ENCODE results near the gene PCDH9.
"Not testable (repeated sequence)": the region's sequence is repeated elsewhere in the genome, so short reads cannot be mapped to it uniquely, and the experiment has no call there.

Gene PCDH9

DNA sequence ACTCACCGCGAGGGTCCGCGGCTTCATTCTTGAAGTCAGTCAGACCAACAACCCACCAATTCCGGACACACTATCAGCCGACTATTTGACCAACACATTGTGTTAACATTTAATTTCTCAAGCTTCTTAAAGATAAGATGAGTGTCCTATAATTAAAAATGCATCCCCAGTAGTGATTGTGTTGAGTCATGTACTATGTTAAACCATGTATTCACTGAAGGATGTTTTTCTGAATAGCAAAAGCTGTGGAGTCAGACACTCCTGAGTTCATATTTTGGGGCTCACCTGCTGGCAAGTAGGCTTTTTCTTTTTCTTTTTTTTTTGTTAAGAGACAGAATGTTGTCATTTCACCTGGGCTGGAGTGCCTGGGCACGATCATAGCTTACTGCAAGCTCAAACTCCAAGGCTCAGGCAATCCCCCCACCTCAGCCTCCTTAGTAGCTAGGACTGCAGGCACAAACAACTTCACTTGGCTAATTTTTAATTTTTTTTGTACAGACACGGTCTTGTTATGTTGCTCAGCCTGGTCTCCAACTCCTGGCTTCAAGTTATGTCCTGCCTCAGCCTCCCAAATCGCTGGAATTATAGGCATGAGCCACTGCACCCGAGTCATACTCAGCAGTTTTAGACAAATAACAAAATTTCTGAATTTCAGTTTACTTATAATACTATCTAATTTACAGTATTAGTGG, 606.9 kb downstream of the PCDH9 start:
- no peak for DNase-seq

DNA sequence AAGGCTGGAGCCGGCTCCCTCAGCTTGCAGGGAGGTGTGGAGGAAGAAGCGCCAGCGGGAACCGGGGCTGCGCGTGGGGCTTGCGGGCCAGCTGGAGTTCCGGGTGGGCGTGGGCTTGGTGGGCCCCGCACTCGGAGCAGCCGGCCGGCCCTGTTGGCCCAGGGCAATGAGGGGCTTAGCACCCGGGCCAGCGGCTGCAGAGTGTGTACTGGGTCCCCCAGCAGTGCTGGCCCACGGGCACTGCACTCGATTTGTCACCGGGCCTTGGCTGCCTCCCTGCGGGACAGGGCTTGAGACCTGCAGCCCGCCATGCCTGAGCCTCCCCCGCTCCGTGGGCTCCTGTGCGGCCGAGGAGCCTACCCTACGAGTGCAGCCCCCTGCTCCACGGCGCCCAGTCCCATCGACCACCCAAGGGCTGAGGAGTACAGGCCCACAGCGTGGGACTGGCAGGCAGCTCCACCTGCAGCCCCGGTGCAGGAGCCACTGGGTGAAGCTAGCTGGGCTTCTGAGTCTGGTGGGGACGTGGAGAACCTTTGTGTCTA, 608.2 kb downstream of the PCDH9 start:
- not testable (repeated sequence) for DNase-seq

DNA sequence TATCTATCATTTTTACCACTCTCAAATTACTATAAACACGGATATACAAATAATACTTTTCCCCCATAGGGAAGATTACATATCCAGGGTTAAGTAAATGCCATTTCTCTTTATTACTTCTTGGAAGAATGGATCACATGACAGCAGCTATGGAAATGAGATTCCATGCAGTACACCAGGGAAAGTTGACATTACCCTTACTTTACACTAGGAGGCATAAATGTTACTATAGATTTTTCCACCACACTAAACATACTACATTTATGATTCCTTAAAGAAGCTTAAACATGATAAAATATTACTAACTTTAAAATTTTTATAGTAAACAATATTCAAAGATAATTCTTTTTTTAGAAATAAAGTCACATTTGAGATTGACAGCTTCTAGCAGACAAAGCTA, 611.4 kb downstream of the PCDH9 start:
- DNase-seq: no peak

DNA sequence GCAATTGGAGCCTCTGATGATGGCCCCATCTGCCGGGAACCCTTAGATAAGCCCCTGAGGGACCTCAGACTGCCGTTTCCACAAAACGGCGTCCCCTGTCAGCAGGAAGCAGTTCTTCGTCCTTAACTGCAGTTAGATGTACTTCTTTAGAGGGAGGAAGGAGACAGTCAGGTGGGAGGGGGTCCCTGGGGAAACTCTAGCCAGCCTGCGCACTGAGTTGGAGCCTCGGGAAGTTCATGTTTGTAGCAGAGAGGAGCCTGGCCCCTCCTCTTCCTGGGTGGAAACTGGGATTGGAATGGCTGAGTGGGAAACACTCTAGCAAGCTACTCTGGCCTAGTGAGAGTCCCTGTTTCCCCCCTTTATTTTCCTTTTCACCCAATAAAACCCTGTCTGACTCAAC, 612.4 kb downstream of the PCDH9 start:
- no peak for DNase-seq

DNA sequence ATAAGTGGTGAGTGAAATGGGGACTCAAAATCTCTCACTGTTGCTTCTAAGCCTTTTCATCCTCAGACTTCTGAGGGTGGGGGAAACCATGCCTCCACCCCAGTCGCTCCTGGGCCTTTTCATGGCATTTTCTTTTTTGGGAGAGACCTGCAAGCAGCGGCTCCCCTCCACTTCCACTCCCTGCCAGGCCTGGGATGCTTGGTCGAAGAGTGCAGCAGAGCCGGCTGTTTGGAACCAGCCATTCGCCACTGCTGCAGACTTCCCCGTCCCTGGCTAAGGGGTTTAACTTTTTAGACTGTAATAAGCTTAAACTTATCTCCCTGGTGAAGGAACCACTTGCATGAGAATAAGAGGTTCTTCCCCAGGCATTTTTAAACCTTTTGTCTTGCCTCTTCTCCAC, 617.2 kb downstream of the PCDH9 start:
- no peak for DNase-seq

DNA sequence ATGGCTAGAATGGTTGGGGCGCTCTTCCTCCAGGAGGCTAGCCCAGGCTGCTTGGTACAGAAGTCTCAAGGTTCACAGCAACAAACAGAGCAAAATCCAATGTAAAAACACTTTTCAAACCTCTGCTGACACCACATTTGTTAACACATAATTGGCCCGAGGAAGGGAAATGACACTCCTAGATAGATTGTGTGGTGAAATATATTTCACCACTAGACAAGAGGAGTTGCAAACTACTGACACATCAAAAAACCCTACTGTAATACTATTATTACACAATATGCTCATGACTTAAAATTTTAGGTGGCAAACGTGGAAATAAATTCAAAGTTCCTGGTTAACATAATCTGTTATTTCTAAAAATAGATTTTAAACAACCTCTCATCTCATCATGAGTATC, 643.6 kb downstream of the PCDH9 start:
- no peak for DNase-seq

DNA sequence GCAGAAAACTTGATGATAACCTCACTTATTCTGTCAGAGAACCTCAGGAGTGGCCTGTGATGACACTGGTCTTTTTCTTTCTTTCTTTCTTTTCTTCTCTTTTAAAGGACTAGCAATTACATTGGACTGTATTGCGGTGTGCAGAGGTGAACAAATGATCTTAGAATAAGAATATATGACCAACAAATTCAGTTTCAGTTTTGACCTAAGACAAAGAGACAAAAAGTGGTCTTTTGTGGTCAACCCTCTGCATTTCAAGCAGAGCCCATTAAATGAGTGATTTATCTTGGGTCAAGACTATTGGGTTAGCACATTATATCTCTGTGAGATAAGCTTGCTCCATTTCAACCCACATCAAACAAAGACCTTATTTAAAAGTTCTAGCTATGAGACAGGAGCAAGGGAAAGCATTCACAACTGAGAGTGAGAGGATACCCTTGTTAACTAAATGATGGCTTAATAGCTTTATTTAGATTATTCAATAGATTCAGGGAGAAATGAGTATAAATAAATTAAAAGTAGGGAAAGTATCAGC, 644.4 kb downstream of the PCDH9 start:
- no peak for DNase-seq

DNA sequence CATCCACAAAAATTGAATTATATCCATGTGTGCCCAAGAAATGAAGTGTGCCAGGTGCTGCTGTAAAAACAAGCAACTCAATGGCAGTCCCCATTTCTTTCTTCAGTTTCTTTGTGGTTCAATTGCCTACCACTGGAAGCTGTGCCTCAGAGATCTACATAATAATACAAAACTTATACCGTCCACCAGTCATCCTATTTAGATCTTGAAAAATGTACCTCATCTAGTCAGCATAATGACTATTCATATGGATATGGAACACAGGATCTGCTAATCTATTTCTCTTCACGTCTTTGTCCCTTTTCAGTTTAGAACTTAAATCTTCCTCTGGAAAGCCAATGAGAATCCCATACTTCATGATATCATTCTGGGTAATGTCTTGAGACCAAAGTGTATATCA, 648.5 kb downstream of the PCDH9 start:
- no peak for DNase-seq

DNA sequence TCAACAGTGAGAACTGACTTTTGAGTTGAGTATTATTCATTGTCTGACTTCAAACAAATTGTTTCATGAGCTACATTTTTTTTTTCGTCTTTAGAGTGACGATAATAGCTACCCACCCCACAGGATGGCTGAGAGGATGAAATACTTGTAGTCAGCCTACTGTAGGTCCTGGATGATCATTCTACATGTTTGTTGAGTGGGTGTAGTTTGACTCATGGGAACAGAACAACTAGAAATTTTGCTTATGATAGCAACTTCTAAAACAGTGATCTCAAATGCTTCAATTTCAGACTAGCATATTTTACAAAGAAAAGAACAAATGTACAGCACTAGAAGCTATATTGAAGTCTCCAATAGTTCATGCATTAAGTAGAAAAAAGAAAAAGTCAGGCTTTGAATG, 651.8 kb downstream of the PCDH9 start:
- no peak for DNase-seq

DNA sequence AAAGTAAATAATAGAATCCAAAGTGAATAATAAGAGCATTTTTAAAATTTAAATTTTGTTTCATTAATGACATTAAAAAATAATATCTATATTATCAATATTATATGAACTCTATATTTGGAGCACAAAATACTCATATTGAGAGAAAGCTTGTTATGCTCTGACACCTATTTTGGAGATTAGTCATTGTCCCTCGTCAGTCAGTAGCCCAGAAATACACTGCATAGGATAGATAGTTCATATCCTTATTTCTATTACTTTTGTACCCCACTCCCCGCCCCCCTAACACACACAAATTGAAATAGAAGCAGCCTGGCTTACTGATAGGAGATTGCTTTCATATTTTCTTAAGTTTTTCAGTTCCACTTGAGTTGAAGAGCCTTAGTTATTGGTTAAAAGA, 652.8 kb downstream of the PCDH9 start:
- no peak for DNase-seq

DNA sequence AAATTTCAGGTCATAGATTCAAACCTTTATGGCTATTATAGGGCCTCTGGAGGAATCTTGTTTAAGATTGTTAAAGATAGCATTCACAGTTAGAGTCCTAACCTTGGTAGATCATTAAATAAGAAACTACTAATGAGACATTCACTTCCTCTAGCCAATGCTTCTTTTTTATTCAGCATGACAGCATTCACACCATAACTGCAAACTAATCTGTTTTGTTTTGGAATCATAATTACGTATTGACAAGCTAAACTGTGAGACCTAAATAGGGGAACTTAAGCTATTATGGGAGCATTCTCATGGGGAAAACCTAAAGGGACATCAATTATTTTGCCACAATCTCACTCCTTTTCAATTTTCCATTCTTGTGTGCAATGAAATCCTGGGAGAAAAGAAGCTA, 653.8 kb downstream of the PCDH9 start:
- no peak for DNase-seq

DNA sequence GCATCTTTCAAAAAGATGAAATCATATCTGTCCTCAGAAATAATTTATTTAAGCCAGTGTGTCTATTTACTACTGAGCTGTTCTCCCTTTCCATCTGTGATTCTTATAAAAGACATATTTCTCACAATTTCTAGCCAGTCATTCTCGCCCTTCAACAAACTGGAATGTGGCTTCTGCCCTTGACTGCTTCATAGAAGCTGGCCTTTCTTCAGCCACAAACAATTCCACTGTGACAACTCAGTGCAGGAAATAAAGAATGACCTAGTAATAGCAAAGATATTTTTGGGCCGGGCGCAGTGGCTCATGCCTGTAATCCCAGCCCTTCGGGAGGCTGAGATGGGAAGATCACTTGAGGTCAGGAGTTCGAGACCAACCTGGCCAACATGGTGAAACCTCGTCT, 655.5 kb downstream of the PCDH9 start:
- no peak for DNase-seq

DNA sequence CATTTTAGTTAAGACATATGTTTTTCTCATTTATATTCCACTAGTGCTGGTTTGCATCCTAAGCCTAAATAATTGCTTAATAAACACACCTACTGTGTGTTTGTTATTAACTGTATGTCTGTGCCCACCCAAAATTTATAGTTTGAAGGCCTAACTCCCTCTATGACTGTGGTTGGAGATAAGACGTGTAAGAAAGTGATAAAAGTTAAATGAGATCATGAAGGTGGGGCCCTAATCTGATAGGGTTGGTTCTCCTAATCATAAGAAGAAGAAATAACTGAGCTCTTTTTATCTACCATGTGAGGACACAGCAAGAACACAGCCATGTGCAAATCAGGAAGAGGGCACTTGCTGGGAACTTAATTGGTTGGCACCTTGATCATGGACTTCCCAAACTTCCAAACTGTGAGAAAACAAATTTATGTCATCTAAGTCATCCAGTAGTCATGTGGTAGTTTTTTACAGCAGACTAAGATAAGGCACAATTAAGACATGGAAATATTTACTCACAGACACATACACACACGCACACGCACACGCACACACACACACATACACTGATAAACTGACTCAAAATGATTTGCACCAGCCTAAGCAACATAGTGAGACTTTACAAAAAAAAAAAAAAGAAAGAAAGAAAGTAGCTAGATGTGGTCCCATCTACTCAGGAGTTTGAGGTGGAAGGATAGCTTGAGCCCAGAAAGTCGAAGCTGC, 662.1 kb downstream of the PCDH9 start:
- DNase-seq: no peak

DNA sequence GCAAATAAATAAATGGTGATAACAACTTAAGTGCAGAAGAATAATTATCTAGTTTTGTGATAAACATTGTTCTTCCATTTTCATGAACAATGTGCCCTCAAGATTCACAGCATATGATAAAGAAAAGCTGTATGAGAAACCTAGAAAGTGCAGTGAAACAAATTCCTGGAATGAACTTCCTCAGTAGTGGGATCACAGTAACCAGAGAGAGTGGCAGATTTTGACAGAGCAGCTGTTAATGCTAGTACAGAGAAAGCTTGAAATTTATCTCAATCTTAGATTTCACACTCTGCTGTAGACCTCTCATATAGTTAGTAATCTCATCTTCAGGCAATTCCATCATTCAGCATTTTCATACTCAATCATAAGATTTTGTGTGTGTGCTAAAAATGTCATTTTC, 664.9 kb downstream of the PCDH9 start:
- no peak for DNase-seq

DNA sequence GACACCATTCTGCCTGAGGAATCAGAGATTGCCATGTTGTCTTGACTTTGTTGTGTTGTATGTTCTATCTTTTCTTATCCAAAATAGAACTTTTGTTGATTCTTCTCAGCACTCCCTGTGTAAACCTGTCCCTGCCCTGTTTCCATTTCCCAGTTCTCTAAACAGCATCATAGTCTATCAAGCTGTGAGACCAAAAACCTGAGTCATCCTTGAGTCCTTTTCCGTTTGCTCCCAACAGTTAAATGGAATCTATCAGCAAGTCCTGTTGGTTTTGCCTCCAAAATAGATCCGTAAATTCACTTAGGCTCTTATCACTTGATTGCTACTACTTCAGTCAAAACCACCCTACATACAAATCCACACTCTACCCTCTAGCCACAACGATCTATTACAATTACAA, 667.1 kb downstream of the PCDH9 start:
- DNase-seq: no peak

DNA sequence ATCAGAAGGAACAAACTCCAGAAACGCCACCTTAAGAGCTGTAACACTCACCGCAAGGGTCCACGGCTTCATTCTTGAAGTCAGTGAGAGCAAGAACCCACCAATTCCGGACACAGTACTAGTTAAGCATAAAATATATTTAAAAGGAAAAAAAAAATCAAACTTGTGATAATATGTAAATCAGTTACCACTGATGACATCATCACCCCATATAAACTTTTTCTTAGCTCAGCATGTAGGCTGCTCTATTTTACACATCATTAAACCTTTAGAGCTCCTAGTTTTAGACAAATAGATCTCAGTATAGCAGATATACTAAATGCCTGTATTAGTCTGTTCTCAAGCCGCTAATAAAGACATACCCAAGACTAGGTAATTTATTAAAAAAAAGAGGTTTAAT, 668.1 kb downstream of the PCDH9 start:
- DNase-seq: no peak

DNA sequence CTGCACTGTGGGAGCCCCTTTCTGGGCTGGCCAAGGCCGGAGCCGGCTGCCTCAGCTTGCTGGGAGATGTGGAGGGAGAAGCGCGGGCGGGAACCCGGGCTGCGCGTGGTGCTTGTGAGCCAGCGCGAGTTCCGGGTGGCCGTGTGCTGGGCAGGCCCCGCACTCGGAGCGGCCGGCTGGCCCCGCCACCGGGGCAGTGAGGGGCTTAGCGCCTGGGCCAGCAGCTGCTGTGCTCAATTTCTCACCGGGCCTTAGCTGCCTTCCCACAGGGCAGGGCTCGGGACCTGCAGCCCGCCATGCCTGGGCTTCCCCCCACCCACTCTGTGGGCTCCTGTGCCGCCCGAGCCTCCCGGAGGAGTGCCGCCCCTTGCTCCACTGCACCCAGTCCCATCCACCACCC, 669.1 kb downstream of the PCDH9 start:
- no peak for DNase-seq

DNA sequence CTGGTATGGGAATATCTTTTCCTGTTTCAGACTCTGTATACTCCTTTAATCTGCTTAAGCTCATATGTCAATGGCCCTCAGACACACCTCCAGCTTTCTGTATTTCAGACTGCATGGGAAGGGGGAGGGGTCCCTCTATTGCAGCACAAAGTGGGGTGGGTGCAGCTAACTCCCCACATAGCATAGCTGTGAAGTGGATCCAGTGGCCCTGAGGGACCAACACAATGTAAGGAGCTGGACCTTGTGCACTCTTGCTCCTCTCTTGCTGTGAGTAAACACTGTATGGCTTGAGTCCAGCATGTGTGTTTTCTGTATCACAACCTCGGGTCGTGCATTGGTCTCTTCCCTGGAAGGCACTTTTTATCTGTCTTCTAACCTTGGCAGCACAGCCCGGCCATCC, 669.9 kb downstream of the PCDH9 start:
- no peak for DNase-seq

DNA sequence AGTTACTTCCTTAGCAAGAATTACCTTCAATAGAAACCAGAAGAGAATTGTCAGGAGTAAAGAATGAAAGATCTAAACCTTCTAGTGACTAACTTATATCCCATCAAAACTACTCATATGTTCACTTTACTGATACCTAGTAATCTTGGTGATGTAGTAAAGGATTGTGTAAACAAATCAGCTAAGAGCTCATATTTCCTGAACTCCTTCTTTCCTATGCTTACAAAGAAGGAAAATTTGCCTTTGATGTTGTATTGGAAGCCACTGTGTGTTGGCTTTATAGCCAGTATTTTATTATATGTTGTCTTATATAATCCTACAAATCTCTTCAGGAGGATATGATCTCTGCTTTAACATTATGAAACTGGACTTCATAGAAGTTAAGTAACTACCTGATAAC, 671.0 kb downstream of the PCDH9 start:
- no peak for DNase-seq

DNA sequence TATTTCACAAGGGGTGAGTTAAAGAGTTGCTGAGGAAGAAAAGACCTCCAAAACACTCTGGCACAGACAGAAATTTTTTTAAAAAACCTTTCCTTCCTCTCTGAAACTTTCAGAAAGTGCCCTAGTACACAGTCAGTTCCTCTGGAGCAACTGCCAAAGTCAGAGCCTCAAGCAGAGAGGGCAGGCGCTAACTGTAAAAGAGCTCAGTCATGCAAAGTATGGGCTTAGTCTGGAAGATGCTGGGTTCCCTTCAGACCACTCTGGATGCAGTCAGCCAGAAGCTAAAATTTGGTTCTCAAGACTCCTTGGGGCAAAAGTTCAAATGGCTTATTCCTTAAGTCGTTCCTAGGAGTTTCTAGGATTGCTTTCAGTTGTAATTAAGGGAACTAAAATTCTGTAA, 671.6 kb downstream of the PCDH9 start:
- DNase-seq: no peak

DNA sequence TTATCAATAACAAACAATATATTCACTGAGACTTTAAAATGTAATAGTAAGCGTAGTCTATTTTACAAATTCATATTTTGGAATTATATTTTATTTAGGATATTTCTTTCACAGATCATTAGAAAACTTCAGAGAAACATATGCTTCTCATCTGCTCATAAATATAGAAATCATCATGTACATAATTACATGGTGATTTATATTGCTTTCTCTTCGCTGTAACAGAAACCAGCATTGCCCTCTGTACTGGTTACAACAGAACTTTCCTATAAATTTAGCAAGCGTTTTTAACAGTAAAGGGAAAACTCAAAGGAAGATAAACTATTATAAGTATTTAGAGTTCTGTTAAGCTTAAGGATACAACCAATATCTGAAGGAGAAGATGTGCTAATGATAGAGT, 672.8 kb downstream of the PCDH9 start:
- DNase-seq: no peak

DNA sequence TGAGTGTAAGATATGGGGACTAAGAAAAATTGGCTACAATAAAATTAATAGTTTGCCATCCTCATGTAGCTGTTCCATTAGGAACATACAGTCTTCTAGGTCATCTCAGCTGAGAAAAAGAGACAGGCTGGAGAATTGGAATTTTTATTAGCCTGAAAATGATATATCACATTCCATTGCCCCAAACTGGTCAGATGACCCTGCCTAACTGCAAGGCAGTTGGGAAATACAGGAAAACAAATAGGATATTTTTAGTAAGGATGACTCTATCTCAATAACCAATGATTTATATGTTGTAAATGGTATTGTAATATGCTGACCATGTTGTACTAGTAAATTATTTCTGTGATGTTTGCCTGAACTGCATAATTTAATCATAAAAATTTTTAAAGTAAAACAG, 673.8 kb downstream of the PCDH9 start:
- DNase-seq: no peak

DNA sequence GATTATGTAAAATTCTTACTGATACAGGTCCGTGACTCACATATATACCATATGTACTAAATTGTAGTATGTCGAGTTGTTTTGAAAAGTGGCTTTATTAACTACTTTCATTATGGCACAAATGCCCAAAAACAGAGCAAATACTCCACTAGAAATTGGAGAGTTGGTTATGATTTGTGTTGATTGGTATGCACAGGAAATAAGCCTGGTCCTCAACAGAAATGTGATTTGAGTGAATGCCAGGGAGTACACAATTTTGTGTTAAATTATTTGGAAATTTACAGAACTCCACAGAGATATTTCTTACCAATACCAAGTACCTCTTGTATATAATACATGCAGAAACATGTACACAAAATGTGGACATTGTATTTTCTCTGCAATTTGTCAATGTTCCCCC, 676.7 kb downstream of the PCDH9 start:
- DNase-seq: no peak

DNA sequence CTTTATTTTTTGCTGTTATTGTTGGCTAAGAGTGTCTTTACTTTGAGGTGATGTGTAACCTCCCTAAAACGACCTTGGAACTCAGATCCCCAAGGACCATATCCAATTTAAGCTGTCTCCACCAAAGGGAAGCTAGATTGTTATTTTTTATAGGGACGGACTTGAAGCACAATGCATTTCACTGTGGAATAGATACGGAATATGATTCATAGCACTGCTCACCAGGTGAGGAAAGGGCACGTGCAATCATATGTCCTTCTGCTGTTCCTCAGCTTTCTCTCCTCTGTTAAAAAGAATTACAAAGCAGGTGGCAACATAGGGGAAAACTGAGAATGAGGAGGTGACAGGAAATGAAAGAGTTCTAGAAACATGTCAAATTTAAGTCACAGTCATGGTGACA, 679.0 kb downstream of the PCDH9 start:
- DNase-seq: no peak

DNA sequence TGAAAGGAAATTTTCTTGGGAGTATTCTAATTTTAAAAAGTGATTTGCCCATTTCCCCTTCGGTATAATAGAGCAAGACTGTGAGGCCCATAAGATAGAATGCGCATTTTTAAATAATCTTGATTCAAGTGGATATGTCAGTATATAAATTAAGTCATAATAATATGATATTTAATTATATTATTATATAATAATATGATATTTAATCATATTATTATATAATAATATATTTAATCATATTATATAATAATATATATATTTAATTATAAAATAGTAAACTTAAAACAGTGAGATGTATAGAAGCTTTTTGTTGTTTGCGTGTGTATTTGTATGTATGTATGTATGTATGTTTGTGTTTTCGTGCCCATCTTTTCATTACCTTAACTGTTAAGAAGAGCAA, 682.5 kb downstream of the PCDH9 start:
- DNase-seq: no peak
